Measurements from ENCODE around the gene PIGN.

Gene PIGN

DNA sequence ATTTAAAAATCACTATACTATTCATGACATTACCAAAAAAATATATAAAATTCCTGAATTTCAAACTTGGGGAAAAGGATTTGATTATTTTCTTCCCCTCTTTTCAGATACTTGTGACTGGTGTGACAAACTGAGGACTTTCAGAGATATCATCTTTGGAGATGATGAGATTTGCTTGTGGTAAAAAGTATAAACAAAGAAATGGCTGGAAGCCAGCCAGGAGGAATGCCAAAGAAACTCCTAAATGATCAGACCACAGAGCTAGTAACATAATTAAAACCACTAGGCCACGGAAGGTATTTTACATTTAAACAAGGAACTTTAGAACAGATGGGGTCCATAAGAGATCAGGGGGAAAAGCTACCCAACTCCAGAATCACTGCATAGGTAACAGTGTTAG lies 58.7 kb downstream of the PIGN start:
- H3K27ac ChIP-seq: no peak overlapping the region
- H3K9me3 ChIP-seq: no peaks in the 10 kb centered on the region
- H3K4me1 ChIP-seq (ENCODE audit: control insufficient read depth in 1 of 2, insufficient read depth in 1 of 2, low read depth in 1 of 2, low read length in 1 of 2): no peaks in the 10 kb centered on the region
- H3K36me3 ChIP-seq: no peaks in the 10 kb centered on the region
- H3K27me3 ChIP-seq: no peaks in the 10 kb centered on the region
- H3K4me3 ChIP-seq (ENCODE audit: low read depth in 1 of 2, low read length in 1 of 2): no peak overlapping the region
- TF ChIP-seq, protein P1, sequence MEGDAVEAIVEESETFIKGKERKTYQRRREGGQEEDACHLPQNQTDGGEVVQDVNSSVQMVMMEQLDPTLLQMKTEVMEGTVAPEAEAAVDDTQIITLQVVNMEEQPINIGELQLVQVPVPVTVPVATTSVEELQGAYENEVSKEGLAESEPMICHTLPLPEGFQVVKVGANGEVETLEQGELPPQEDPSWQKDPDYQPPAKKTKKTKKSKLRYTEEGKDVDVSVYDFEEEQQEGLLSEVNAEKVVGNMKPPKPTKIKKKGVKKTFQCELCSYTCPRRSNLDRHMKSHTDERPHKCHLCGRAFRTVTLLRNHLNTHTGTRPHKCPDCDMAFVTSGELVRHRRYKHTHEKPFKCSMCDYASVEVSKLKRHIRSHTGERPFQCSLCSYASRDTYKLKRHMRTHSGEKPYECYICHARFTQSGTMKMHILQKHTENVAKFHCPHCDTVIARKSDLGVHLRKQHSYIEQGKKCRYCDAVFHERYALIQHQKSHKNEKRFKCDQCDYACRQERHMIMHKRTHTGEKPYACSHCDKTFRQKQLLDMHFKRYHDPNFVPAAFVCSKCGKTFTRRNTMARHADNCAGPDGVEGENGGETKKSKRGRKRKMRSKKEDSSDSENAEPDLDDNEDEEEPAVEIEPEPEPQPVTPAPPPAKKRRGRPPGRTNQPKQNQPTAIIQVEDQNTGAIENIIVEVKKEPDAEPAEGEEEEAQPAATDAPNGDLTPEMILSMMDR (IDR thresholded peaks at IDR 0.05): no peak

DNA sequence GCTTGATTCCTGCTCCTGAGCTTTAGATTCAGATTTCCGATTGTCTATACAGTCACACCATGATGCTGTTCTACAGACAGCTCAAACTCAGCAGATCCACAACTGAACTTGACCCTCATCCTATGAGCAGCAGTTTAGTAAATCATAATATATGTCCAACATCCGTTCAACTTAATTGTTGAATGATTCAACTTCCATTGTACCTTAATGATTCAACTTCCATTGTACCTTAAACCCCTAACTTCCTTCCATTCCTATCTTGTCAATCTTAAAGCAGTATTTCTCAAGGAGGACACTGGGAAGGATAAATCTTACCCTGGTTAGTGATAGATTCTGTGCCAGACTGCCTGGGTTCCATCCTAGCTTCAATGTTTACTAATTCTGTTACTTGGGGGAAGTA lies 60.1 kb downstream of the PIGN start:
- H3K9me3 ChIP-seq: no peaks in the 10 kb centered on the region
- H3K27ac ChIP-seq: no peak overlapping the region
- TF ChIP-seq, protein P1 (IDR thresholded peaks at IDR 0.05): no peak
- no peaks in the 10 kb centered on the region for H3K4me1 ChIP-seq (ENCODE audit: control insufficient read depth in 1 of 2, insufficient read depth in 1 of 2, low read depth in 1 of 2, low read length in 1 of 2)
- H3K27me3 ChIP-seq: no peaks in the 10 kb centered on the region
- no peak overlapping the region for H3K4me3 ChIP-seq (ENCODE audit: low read depth in 1 of 2, low read length in 1 of 2)
- H3K36me3 ChIP-seq: no peaks in the 10 kb centered on the region

DNA sequence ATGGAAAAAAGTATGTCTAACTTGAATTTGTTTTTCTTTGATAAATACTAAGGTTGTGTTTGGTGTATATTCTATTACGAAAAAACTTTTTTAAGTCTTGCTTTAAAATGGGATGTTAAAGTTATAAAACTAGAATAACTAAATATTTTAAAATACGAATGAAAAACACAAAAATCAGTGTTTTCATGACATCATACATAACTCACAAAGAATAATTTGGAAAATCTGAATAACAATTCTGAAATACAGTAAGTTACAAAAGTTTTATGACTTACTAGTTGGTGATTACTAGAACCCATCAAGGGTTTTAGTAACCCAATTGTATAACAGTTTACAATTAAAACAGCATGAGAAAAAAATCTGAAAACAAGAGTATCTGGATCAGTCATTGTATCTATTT lies 61.2 kb downstream of the PIGN start:
- Histone ChIP-seq H3K9me3 (no peaks in the 10 kb centered on the region), H3K27me3 (no peaks in the 10 kb centered on the region), H3K4me1 (ENCODE audit: control insufficient read depth in 1 of 2, insufficient read depth in 1 of 2, low read depth in 1 of 2, low read length in 1 of 2) (no peaks in the 10 kb centered on the region), H3K36me3 (no peaks in the 10 kb centered on the region), H3K27ac (no peak overlapping the region), H3K4me3 (ENCODE audit: low read depth in 1 of 2, low read length in 1 of 2) (no peak overlapping the region)
- TF ChIP-seq, protein P1 (IDR thresholded peaks at IDR 0.05): no peak

DNA sequence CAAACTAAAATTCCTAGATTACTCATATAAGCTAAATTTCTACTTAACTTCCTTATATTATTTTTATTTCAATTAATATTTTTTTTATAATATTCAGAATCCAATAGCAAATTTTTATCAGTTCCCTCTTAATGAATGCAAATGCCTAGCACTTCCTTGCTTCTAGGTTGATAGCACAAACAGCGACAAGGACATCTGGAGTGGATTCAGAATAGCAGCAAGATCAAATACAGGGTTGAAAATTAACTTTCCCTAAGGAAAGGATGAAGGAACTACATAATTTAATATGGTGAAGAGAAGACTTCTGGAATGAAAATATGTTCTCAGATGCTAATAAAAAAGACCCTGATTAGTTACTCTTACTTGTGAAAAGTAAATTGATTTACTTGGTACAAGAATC lies 64.5 kb downstream of the PIGN start:
- Histone ChIP-seq H3K4me1 (ENCODE audit: control insufficient read depth in 1 of 2, insufficient read depth in 1 of 2, low read depth in 1 of 2, low read length in 1 of 2) (no peaks in the 10 kb centered on the region), H3K27me3 (no peaks in the 10 kb centered on the region), H3K4me3 (ENCODE audit: low read depth in 1 of 2, low read length in 1 of 2) (no peak overlapping the region), H3K9me3 (no peaks in the 10 kb centered on the region), H3K36me3 (no peaks in the 10 kb centered on the region), H3K27ac (no peak overlapping the region)
- TF ChIP-seq, protein P1 (IDR thresholded peaks at IDR 0.05): no peak

DNA sequence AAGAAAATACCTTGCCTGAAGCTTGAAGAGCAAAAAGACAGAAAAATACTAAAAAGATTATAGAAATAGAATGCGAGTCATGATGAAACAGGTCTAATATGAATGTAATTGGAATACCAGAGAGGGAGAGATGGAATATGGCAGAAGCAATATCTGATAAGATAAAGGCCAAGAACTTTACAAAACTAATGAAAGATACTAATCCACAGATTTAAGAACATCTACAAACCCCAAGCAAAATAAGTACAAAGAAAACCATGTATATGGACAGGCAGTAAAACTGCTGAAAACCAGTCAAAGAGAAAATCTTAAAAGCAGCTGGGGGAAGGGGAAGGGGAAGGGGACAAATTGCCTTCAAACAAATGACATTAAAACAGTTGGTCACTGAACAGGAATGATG lies 67.0 kb downstream of the PIGN start:
- Histone ChIP-seq H3K4me3 (ENCODE audit: low read depth in 1 of 2, low read length in 1 of 2) (no peak overlapping the region), H3K4me1 (ENCODE audit: control insufficient read depth in 1 of 2, insufficient read depth in 1 of 2, low read depth in 1 of 2, low read length in 1 of 2) (no peaks in the 10 kb centered on the region), H3K27ac (no peak overlapping the region), H3K27me3 (no peaks in the 10 kb centered on the region), H3K36me3 (no peaks in the 10 kb centered on the region), H3K9me3 (no peaks in the 10 kb centered on the region)
- TF ChIP-seq, protein P1 (IDR thresholded peaks at IDR 0.05): no peak

DNA sequence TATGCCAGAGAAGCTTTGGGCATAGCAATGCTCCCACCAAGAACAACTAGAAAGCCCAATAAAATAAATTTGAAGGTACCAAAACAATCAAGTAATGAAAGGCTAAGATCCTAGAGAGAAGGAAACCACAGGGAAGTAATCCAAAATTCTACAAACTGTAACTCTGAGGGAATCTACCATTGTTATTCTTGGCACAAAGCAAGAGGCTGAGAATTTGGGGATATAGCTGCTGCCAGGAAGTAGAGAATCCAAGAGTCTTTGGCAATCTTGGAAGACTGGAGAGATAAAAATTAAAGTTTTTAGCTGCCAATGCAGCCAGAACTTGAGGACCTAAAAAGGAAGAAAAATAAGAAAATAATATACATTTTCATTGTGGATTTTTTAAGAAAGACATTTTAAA lies 68.5 kb downstream of the PIGN start:
- Histone ChIP-seq H3K27me3 (no peaks in the 10 kb centered on the region), H3K4me3 (ENCODE audit: low read depth in 1 of 2, low read length in 1 of 2) (no peak overlapping the region), H3K9me3 (no peaks in the 10 kb centered on the region), H3K27ac (no peak overlapping the region), H3K4me1 (ENCODE audit: control insufficient read depth in 1 of 2, insufficient read depth in 1 of 2, low read depth in 1 of 2, low read length in 1 of 2) (no peaks in the 10 kb centered on the region), H3K36me3 (no peaks in the 10 kb centered on the region)
- TF ChIP-seq, protein P1 (IDR thresholded peaks at IDR 0.05): no peak

Data from neutrophil (primary cell).